ENCODE data around the gene AIG1. TPM values are rescaled to one million over a fixed set of nuclear protein-coding genes. Genes with fewer than 3 reads are reported as not detected.

AIG1 gene
- total RNA-seq, 1 experiment from 2014 or later, result 51.1 TPM

DNA sequence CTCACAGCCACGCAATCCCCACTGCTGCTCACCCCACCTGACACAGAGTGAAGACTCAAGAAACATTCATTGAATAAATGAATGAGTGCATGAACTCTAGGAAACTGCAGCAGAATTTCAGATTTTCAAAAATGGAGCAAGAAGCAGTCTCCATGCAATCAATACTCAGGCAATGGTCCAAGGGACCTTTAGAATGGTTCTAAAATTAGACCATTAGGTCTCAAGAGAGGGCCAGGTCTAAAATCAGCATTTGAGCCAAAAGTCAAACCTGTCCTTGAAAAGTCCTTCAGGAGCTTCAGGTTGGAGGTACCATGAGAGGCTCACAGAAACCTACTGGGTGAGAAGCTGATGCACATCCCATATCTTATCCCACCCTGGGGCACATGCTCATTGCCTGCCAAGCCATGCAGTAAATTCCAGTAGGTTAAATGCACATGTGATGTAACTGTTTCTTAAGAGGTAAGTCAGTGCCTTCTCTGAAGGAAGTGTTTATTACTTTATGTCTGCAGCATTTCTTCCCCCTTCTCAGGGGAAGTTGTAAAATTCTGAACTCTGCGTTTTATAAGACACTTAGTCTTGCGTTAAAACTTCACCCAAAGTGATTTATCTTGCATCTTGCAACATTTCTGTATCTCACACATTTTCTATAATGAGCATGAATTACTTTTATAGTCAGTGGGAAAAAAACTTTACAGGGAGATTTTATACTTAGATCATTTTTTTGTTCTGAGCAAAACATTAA lies 263.2 kb downstream of the AIG1 start:
- no peaks in the 10 kb centered on the region for H3K36me3 ChIP-seq (ENCODE audit: control insufficient read depth in 1 of 2, insufficient read depth in 2 of 2, low read length in 2 of 2)
- no peak overlapping the region for H2AFZ ChIP-seq (ENCODE audit: low read depth, low read length, poor library complexity, severe bottlenecking)
- no peaks in the 10 kb centered on the region for H4K20me1 ChIP-seq (ENCODE audit: insufficient read depth)
- BruUV-seq (replicated peaks), result no TSS peak
- no peaks in the 10 kb centered on the region for H3K79me2 ChIP-seq (ENCODE audit: insufficient read depth, low read length)
- no peak overlapping the region for H3K9ac ChIP-seq (ENCODE audit: low read length)
- no peak overlapping the region for H3K27ac ChIP-seq (ENCODE audit: low read depth, low read length)
- ATAC-seq, result no peak
- ChIA-PET POLR2A (no interaction called here), RAD21 (ENCODE audit: low non-redundant PET in 1 of 2, low total read pairs in 2 of 2, uncharacterized antibody in 2 of 2, unreplicated experiment in 2 of 2) (no interaction called here), CTCF (no interaction called here)
- H3K4me1 ChIP-seq (ENCODE audit: control insufficient read depth in 1 of 2, insufficient read depth in 2 of 2, low read length in 2 of 2), result peaks cover 0 to 15% of the 10 kb centered on the region in 2 experiments; a peak in 2 of 4 replicates
- intact Hi-C loops (cut with micrococcal nuclease), result no loop called here
- TF ChIP-seq ZFX (IDR thresholded peaks at IDR 0.05) (no peak), SRF (IDR thresholded peaks at IDR 0.05; ENCODE audit: low read depth) (no peak), EZH2 (IDR thresholded peaks at IDR 0.05) (no peak), REST (IDR thresholded peaks at IDR 0.05; ENCODE audit: low read depth) (no peak), ZNF274 (IDR thresholded peaks at IDR 0.05; ENCODE audit: low read depth, low read length) (no peak), MAX (IDR thresholded peaks at IDR 0.05) (no peak), ELF1 (IDR thresholded peaks at IDR 0.05; ENCODE audit: borderline replicate concordance, low read depth) (no peak), EGR1 (IDR thresholded peaks at IDR 0.05; ENCODE audit: low read depth) (no peak), CEBPB (IDR thresholded peaks at IDR 0.05; ENCODE audit: low read depth) (no peak), TCF7L2 (IDR thresholded peaks at IDR 0.05; ENCODE audit: borderline replicate concordance, extremely low read depth, insufficient read depth, insufficient read length) (no peak), RAD21 (IDR thresholded peaks at IDR 0.05; ENCODE audit: low read depth) (no peak)
- TF ChIP-seq, protein P1, sequence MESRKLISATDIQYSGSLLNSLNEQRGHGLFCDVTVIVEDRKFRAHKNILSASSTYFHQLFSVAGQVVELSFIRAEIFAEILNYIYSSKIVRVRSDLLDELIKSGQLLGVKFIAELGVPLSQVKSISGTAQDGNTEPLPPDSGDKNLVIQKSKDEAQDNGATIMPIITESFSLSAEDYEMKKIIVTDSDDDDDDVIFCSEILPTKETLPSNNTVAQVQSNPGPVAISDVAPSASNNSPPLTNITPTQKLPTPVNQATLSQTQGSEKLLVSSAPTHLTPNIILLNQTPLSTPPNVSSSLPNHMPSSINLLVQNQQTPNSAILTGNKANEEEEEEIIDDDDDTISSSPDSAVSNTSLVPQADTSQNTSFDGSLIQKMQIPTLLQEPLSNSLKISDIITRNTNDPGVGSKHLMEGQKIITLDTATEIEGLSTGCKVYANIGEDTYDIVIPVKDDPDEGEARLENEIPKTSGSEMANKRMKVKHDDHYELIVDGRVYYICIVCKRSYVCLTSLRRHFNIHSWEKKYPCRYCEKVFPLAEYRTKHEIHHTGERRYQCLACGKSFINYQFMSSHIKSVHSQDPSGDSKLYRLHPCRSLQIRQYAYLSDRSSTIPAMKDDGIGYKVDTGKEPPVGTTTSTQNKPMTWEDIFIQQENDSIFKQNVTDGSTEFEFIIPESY (IDR thresholded peaks at IDR 0.05; ENCODE audit: extremely low read depth, insufficient replicate concordance, low read length), result no peak
- H3K4me2 ChIP-seq (ENCODE audit: low read length), result no peak overlapping the region
- DNase-seq (ENCODE audit: low read depth, low spot score), result no peak
- no peaks in the 10 kb centered on the region for H3K9me2 ChIP-seq (ENCODE audit: insufficient read depth)
- no peaks in the 10 kb centered on the region for H3K27me3 ChIP-seq (ENCODE audit: insufficient read depth, low read length)
- no peaks in the 10 kb centered on the region for H3K9me3 ChIP-seq (ENCODE audit: control insufficient read depth in 1 of 2, insufficient read depth in 1 of 2, low read depth in 1 of 2, low read length in 2 of 2)
- no peak overlapping the region for H3K4me3 ChIP-seq (replicated peaks in 1 of 2; ENCODE audit: low read depth in 1 of 2, low read length in 2 of 2)
